SKM-1 treated with dmso at 0.1 percent for 144 hours (cell line): ENCODE results near the gene CHMP4A.
A peak's percentile ranks its signal among the peaks of the same experiment; 100 is the strongest.

Experiments used
- DNase-seq: peaks from one replicate; lab custom pipeline; 2025; ENCODE audit not compliant: unreplicated experiment; lab: John Stamatoyannopoulos, UW

CHMP4A gene

GRCh38 chr14:24179961-24180796 lies 33.1 kb downstream of the CHMP4A start:
- no peak for DNase-seq

DNA sequence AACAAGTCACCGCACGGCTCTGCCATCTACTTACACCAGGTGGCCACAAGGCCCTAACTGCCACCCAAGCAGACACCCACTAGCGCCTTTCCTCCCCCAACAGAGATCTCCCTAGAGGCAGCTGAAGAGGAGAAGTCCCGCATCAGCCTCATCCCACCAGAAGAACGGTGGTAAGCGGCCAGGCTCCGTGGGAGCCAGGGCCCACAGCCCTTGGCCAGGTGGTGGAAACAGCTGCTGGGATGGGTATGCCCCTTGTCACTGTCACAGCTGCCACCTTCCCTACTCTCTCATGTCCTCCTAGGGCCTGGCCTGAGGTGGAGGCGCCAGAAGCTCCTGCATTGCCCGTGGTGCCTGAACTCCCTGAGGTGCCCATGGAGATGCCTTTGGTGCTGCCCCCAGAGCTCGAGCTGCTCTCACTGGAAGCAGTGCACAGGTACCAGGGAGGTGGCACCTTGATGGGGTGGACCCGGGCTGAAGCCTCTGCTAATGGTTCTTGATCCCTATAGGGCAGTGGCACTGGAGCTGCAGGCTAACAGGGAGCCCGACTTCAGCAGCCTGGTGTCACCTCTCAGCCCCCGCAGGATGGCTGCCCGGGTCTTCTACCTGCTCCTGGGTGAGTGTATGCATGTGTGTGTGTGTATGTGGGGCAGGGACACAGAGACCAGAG lies 33.9 kb downstream of the CHMP4A start:
- DNase-seq = no peak

- DNase-seq = no peak
These were observed 34.7 kb downstream of the CHMP4A start for GRCh38 chr14:24178399-24179178.

GRCh38 chr14:24177891-24178290 lies 35.4 kb downstream of the CHMP4A start:
- DNase-seq = no peak

GRCh38 chr14:24177041-24177825 lies 36.1 kb downstream of the CHMP4A start:
- no peak for DNase-seq

GRCh38 chr14:24176599-24176998 lies 36.7 kb downstream of the CHMP4A start:
- no peak for DNase-seq

DNA sequence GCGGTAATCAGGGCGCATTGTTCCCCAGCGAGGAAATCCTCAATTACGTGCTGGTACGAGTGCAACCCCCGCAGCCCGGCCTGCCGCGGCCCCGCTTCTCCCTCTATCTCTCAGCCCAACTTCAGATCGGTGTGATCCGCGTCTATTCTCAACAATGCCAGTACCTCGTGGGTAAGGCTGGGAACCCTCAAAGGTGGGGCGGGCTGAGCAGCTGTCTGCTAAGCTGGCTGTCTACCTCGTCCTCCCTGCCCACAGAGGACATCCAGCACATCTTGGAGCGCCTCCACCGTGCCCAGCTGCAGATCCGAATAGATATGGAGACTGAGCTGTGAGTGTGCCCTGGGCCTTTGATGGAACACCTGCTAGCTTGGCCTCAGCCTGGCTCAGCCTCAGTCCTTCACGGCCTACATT lies 40.4 kb downstream of the CHMP4A start:
- no peak for DNase-seq

DNA sequence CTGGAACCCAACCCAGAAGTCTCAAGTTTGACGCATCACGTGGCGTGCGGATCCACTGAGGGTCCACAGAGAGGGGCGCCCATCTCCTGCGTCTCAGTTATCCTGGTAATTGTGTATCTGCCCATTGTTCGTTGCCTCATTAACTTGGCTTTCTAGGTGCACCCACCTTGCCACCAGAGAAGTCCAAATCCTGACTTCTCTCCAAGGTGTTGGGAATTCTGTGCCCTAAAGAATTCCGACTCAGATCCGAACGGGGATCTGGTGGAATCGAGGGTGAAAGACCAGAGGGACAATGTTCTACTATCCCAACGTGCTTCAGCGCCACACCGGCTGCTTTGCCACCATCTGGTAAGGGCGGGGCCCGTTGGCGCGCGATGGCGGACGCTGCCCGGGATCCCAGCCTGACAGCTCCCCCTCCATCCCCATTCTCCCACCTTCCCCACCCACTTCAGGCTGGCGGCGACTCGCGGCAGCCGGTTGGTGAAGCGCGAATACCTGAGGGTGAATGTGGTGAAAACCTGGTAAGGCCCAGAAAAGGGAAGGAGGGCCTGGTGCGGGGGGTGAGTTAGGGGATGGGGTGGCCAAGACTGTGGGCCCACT lies 40.9 kb downstream of the CHMP4A start:
- DNase-seq = no peak

- DNase-seq = no peak
These were observed 41.6 kb downstream of the CHMP4A start, which contains the start of gene REC8 for GRCh38 chr14:24171422-24172260. TSS of gene REC8 (plus strand) at chr14:24172080. CDS start at chr14:24172553, 473 bp downstream.

GRCh38 chr14:24167469-24168114 lies 45.7 kb downstream of the CHMP4A start:
- peak; percentile 3 for DNase-seq

GRCh38 chr14:24165785-24166184 lies 47.5 kb downstream of the CHMP4A start:
- DNase-seq = no peak

DNA sequence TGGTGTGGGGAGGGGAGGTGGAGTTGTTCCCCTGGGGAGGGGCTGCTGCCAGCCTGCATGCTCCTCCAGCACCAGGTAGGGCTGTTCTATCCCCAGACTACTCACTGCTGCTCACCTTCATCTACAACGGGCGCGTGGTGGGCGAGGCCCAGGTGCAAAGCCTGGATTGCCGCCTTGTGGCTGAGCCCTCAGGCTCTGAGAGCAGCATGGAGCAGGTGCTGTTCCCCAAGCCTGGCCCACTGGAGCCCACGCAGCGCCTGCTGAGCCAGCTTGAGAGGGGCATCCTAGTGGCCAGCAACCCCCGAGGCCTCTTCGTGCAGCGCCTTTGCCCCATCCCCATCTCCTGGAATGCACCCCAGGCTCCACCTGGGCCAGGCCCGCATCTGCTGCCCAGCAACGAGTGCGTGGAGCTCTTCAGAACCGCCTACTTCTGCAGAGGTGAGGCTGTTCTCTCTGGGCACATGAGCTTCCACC lies 48.7 kb downstream of the CHMP4A start:
- DNase-seq = no peak

GRCh38 chr14:24162093-24162492 lies 51.2 kb downstream of the CHMP4A start:
- DNase-seq = no peak

DNA sequence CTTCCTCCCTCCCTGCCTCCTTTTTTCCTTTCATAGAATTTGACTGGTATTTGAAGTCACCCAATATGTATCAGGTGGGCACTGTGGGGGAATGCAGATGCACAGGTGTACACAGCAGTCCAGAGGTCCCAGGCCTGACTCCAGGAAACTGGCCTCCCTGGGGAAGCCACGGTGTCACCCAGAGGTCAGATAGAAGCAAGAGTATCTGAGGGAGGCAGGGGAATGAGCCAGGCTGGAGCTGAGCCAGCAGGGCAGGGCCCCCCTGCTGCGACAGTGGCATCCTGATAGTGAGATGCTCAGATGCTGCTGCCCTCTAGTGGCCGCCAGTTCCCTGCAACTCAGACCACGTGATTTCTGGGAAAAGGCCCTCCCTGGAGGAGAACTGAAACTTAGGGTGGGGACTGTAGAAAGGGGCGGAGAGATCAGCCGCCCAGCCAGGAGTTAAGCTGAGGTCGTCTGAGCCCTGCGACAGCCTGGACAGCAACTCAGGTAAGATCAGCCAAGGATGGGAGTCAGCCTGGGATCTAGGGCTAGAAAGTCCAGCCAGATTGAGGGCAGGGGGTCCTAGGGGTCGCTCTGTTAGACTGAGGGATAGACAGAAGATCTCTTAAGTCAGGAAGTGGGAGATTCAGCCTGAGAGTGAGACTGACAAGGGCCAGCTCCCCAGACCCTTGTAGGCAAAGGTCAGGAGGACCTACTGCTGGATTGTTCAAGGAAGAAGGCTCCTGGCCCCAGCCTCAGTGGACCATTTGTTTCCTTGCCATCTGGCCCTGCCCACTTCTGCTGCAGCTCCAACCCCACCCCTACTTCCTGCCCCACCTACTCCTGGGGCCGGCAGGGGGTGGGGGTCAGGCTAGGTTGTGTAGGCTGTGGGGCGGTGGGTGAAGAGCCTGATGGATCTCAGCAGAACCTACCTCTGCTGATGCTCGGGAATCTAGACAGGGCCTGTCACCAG lies 52.2 kb downstream of the CHMP4A start, which contains the start of gene IRF9:
IRF9 (plus strand) TSS at position 416 of the 955 bp plus-strand sequence. CDS start 880 bp downstream, outside the sequence.
- peak; percentile 52 for DNase-seq

DNA sequence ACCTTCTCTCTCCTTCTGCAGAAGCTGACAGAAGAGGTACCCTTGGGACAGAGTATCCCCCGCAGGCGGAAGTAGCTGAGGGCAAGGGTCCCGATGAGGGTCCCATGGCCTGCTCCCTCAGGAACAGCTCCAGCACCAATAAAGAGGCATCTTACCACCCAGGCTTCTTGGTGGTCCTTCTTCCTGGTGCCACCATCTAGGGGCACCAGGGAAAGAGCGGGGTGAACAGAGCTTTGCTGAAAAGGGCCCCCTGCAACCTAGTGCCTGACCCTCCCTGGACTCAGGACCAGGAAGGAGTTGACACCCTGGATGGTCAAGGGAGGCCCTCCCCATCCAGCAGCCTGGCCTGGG lies 52.8 kb downstream of the CHMP4A start:
- no peak for DNase-seq

GRCh38 chr14:24159777-24160498 lies 53.4 kb downstream of the CHMP4A start:
- DNase-seq = no peak
